Activated T-cell treated with anti-CD3 and anti-CD28 coated beads, Interleukin-2, amount 50 U/mL, for 24 hours (primary cell): ENCODE results near the gene OXTR.
"Not testable (repeated sequence)": the region's sequence is repeated elsewhere in the genome, so short reads cannot be mapped to it uniquely, and the experiment has no call there.

Experiments used
- DNase-seq: peaks from one replicate; pipeline ENCODE4 v3.0.0-alpha.2; 2020
- H3K27ac Mint-ChIP-seq: 2 replicates; pipeline ENCODE4 v1.8.0; 2020; ENCODE audit warnings: mild to moderate bottlenecking, mixed read lengths
- H3K27me3 Mint-ChIP-seq: 2 replicates; pipeline ENCODE4 v1.8.0; 2020; ENCODE audit warnings: mixed read lengths
- H3K36me3 Mint-ChIP-seq: 2 replicates; pipeline ENCODE4 v1.8.0; 2020; ENCODE audit warnings: low read depth, mixed read lengths
- H3K4me1 Mint-ChIP-seq: 2 replicates; pipeline ENCODE4 v1.8.0; 2020; ENCODE audit warnings: low read depth, mixed read lengths
- H3K4me3 Mint-ChIP-seq: 2 replicates; pipeline ENCODE4 v1.8.0; 2020; ENCODE audit warnings: mild to moderate bottlenecking, moderate library complexity, mixed read lengths
- H3K9me3 Mint-ChIP-seq: 2 replicates; pipeline ENCODE4 v1.8.0; 2020; ENCODE audit warnings: mixed read lengths

OXTR gene

DNA sequence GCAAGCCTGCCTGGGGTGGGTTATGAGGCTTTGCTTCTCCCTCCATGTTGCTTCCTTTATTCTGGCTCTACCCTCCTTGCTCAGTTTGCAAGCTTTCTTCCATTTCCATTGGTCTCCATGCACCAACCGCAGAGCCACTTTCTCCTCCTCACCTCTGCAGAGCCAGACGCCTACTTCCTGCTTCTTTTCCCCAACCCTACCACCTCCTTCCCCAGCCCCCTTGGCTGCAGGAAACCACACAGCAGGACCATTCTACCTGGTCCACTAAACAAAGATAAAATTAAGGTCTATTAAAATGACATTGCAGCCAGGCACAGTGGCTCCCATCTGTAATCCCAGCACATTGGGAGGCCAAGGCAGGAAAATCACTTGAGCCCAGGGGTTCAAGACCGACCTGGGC, 45.8 kb downstream of the OXTR start:
- no peaks in the 10 kb centered on the region for H3K36me3 Mint-ChIP-seq
- no peak for DNase-seq
- no peaks in the 10 kb centered on the region for H3K4me1 Mint-ChIP-seq
- no peak overlapping the region for H3K27ac Mint-ChIP-seq
- H3K4me3 Mint-ChIP-seq: no peak overlapping the region
- peaks cover 4% of the 10 kb centered on the region for H3K27me3 Mint-ChIP-seq
- peaks cover 8% of the 10 kb centered on the region for H3K9me3 Mint-ChIP-seq

- no peak for DNase-seq
- H3K4me3 Mint-ChIP-seq: no peak overlapping the region
- H3K27me3 Mint-ChIP-seq: peaks cover 4% of the 10 kb centered on the region
- no peak overlapping the region for H3K27ac Mint-ChIP-seq
- peaks cover 8% of the 10 kb centered on the region for H3K9me3 Mint-ChIP-seq
- H3K4me1 Mint-ChIP-seq: no peaks in the 10 kb centered on the region
- no peaks in the 10 kb centered on the region for H3K36me3 Mint-ChIP-seq
These were observed 46.6 kb downstream of the OXTR start for GRCh38 chr3:8722808-8723207.

- not testable (repeated sequence) for H3K4me1 Mint-ChIP-seq, H3K27ac Mint-ChIP-seq, H3K9me3 Mint-ChIP-seq, DNase-seq, H3K4me3 Mint-ChIP-seq, H3K36me3 Mint-ChIP-seq
- peaks cover 14% of the 10 kb centered on the region for H3K27me3 Mint-ChIP-seq
These were observed 53.7 kb downstream of the OXTR start for GRCh38 chr3:8715757-8716156.

DNA sequence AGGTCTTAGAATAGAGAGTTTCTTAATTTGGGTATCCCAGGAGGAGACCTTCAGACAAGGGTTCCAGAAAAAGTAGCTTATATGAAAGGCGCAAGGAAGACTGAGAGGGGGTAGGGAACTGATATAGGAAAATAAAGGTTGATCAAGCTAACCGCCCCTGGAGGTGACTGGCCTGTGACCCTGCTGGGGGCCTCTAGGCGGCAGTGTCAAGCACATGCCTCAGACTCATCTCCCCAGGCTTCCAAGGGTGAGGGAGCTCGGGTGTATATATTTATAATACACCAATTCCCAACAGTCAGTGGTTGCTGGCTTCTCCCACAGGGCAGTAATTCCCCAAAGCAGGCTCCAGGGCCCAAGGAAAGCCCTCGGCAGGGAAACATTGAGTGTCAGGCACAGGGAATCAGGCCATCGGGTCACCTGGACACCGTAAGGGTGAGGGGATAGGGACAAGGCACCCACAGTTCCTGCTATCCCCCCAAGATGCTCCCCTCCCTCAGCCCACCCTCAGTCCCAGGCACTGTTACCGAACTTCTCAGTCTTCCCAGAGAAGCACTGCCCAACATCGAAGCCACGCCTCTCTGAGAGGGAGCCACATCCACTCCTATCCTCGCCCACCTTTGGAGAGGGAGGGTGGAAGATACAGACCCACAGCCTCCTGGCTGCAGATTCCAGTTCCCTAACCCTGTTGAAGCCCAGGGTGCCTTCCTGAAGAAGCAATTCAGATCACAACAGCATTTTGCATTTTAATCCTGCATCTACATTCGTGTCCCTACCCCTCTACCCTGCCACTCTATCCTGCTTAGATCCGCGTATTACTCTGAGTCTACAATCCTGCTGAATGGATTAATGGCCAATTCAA, 55.3 kb downstream of the OXTR start:
- no peaks in the 10 kb centered on the region for H3K9me3 Mint-ChIP-seq
- H3K27ac Mint-ChIP-seq: no peak overlapping the region
- no peaks in the 10 kb centered on the region for H3K4me1 Mint-ChIP-seq
- no peak overlapping the region for H3K4me3 Mint-ChIP-seq
- no peaks in the 10 kb centered on the region for H3K36me3 Mint-ChIP-seq
- DNase-seq: no peak
- H3K27me3 Mint-ChIP-seq: peaks cover 14% of the 10 kb centered on the region

DNA sequence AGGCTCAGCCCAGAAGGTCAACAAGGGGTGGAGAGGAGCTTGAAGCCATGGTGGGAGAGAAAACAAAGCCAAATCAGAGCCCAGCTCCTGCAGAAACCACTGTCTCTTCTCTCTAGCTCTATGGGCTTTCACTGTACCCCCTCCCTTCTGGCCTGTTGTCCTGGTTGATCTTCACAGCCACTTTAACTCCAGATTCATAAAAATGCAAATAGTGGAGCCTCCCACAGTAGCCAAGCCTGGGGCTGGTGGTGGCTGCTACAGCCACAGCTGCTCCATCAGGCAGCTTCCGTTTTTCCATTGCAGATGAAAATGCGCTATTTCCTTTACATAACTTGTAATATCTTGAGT, 56.5 kb downstream of the OXTR start:
- H3K9me3 Mint-ChIP-seq: no peaks in the 10 kb centered on the region
- no peaks in the 10 kb centered on the region for H3K36me3 Mint-ChIP-seq
- DNase-seq: no peak
- no peak overlapping the region for H3K27ac Mint-ChIP-seq
- no peak overlapping the region for H3K4me3 Mint-ChIP-seq
- no peaks in the 10 kb centered on the region for H3K4me1 Mint-ChIP-seq
- H3K27me3 Mint-ChIP-seq: peaks cover 14% of the 10 kb centered on the region

GRCh38 chr3:8712045-8712907, 57.1 kb downstream of the OXTR start:
- Mint-ChIP-seq H3K4me3 (no peak overlapping the region), H3K4me1 (no peaks in the 10 kb centered on the region), H3K36me3 (no peaks in the 10 kb centered on the region), H3K27ac (no peak overlapping the region), H3K27me3 (peaks cover 14% of the 10 kb centered on the region), H3K9me3 (no peaks in the 10 kb centered on the region)
- DNase-seq: no peak

DNA sequence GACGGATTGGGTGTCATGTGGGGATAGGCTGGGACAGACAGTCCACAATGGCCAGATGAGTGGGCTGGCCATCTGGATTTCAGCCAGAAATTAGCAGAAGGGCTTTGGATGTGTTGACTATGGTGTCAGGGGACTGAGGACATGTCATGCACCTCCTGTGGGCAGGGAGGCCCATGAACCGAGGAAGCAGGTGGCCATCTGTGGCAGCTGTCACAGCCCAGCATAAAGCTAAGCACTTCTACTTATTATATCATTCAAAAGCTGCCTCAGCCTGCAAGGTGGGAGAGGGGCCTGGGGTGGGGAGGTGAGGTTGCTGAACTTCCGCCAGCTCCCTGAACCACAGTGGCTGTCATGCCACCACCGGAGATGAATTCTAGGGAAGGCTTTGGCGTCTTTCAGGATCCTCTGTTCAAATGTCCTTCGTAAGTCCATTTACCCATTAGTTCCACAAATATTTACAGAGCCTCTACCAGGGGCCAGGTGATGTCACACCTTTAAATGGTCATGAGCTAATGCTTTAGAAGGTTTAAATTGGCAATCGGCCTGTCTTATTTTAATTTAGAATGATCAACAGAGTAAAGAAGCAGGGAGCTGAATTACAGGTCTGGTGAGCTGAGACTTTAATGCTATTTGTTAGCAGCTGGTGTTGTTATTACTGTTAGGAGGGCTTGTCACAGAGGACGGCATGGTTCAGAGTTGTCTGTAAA, 59.5 kb downstream of the OXTR start:
- Mint-ChIP-seq H3K27ac (no peak overlapping the region), H3K9me3 (peaks cover 9% of the 10 kb centered on the region), H3K36me3 (no peaks in the 10 kb centered on the region), H3K4me3 (no peak overlapping the region), H3K4me1 (no peaks in the 10 kb centered on the region), H3K27me3 (peaks cover 7% of the 10 kb centered on the region)
- no peak for DNase-seq

DNA sequence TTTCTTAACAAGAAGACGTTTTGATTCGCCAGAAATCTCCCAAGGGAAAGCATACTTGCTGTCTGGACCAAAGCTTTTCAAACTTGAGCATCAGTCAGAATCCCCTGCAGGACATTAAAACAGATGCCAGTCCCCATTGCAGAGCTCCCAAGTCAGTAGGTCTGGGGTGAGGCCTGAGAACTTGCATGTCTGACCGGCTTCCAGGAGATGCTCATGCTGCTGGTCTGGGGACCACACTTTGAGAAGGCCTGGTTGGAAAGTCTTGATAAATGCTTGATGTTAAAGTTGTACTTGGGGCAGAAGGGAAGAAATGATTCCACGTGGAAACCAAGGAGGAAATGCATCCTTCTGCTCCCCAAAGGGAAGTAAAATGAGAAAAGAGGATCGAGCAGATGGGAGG, 60.1 kb downstream of the OXTR start:
- peaks cover 9% of the 10 kb centered on the region for H3K9me3 Mint-ChIP-seq
- no peak overlapping the region for H3K4me3 Mint-ChIP-seq
- H3K4me1 Mint-ChIP-seq: no peaks in the 10 kb centered on the region
- H3K27me3 Mint-ChIP-seq: peaks cover under 1% of the 10 kb centered on the region
- DNase-seq: no peak
- H3K27ac Mint-ChIP-seq: no peak overlapping the region
- H3K36me3 Mint-ChIP-seq: no peaks in the 10 kb centered on the region

DNA sequence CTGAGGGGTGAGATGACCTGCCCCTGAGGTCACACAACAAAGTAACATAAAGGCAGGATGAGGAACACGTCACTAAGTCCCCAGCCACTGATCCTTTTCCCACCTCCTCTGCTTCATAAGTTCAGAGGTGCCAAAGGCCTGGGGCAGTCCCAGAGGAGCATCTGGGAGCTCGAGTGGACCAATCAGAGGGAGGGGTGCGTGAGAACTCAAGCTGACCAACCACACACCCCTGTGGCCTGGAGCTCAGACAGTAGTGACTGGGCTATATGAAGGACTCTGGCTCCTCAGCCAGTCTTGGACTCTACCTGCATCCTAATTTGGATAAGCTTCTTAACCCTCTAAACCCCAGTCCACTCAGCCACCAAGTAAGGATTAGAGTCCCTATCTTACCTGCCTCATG, 63.8 kb downstream of the OXTR start:
- peaks cover 3% of the 10 kb centered on the region for H3K27me3 Mint-ChIP-seq
- no peaks in the 10 kb centered on the region for H3K36me3 Mint-ChIP-seq
- H3K4me3 Mint-ChIP-seq: no peak overlapping the region
- peaks cover 9% of the 10 kb centered on the region for H3K9me3 Mint-ChIP-seq
- DNase-seq: no peak
- no peak overlapping the region for H3K27ac Mint-ChIP-seq
- H3K4me1 Mint-ChIP-seq: no peaks in the 10 kb centered on the region

DNA sequence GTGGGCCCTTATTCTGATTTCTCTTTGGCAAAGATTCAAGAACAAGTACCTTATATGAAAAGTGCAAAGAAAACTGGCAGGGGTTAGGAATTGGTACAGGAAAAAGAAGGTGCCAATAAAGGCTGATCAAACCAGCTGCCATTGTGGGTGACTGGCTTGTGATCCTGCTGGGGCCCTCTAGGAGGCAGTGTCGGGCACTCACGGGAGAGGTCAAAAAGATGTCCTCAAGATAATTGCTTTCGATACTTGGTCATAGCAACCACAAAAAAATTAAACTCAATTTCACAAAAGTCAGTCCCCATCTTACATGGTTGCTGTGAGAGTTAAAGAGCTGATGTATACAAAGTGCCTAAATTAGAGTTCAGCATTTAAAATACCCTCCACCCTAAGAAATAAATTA, 66.9 kb downstream of the OXTR start:
- H3K27me3 Mint-ChIP-seq: peaks cover 3% of the 10 kb centered on the region
- no peak for DNase-seq
- H3K4me3 Mint-ChIP-seq: no peak overlapping the region
- H3K4me1 Mint-ChIP-seq: no peaks in the 10 kb centered on the region
- H3K9me3 Mint-ChIP-seq: peaks cover 9% of the 10 kb centered on the region
- H3K27ac Mint-ChIP-seq: no peak overlapping the region
- H3K36me3 Mint-ChIP-seq: no peaks in the 10 kb centered on the region
